Gastroesophageal sphincter (tissue), 3 donors: ENCODE data around the gene CPNE5.

Experiments used
- EP300 ChIP-seq: sonication (generic); formaldehyde crosslinking; IDR thresholded peaks from one replicate; pipeline ENCODE4 v1.6.1; 2017; ENCODE audit warnings: antibody characterized with exemption, mild to moderate bottlenecking
- POLR2A ChIP-seq, 2 donors: fragments of 450-650 bp; IDR thresholded peaks; one replicate each; pipeline ENCODE4 v1.6.1; 2017; ENCODE audit warnings: antibody characterized with exemption in 2 of 2, mild to moderate bottlenecking in 2 of 2, moderate library complexity in 1 of 2
- POLR2AphosphoS5 ChIP-seq: sonication (generic); formaldehyde crosslinking; IDR thresholded peaks from one replicate; pipeline ENCODE4 v1.6.1; 2017; ENCODE audit warnings: antibody characterized with exemption
- TF ChIP-seq, protein P1 (sequence below), 4 experiments: fragments of 200-600 bp in 2 of 4; fragments of 450-650 bp in 2 of 4; sonication (generic) in 1 of 4; IDR thresholded peaks; one replicate each; pipeline ENCODE4 v1.5.1; 2017 to 2019; ENCODE audit warnings: antibody characterized with exemption in 4 of 4, mild to moderate bottlenecking in 2 of 4, moderate library complexity in 2 of 4

DNA sequence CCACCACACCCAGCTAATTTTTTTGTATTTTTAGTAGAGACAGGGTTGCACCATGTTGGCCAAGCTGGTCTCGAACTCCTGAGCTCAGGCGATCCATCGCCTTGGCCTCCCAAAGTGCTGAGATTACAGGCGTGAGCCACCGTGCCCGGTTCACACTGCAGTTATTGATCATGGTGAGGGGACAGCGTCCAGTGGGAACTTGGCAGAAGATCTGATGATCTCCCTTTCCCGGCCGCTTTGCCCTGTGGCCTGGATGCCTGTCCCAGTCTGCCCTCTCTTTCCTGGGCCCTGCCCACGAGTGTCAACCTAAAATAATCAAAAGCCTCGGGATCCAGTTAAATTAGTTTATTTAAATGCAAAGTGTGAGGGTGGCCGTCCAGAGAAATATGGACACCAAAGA, 42.2 kb downstream of the CPNE5 start:
- TF ChIP-seq, protein P1, sequence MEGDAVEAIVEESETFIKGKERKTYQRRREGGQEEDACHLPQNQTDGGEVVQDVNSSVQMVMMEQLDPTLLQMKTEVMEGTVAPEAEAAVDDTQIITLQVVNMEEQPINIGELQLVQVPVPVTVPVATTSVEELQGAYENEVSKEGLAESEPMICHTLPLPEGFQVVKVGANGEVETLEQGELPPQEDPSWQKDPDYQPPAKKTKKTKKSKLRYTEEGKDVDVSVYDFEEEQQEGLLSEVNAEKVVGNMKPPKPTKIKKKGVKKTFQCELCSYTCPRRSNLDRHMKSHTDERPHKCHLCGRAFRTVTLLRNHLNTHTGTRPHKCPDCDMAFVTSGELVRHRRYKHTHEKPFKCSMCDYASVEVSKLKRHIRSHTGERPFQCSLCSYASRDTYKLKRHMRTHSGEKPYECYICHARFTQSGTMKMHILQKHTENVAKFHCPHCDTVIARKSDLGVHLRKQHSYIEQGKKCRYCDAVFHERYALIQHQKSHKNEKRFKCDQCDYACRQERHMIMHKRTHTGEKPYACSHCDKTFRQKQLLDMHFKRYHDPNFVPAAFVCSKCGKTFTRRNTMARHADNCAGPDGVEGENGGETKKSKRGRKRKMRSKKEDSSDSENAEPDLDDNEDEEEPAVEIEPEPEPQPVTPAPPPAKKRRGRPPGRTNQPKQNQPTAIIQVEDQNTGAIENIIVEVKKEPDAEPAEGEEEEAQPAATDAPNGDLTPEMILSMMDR (IDR thresholded peaks at IDR 0.05): no peak
- no peak for TF ChIP-seq POLR2A (IDR thresholded peaks at IDR 0.05)
- TF ChIP-seq POLR2AphosphoS5: no peak
- no peak for TF ChIP-seq EP300
